Vagina (tissue), 2 donors: ENCODE data around the gene ZNF79. TPM values are rescaled to one million over a fixed set of nuclear protein-coding genes. Genes with fewer than 3 reads are reported as not detected.

Experiments
- DNase-seq, 2 donors: peaks; one replicate each; pipeline ENCODE4 v3.0.0-alpha.2; 2017; ENCODE audit errors: extremely low spot score in 2 of 2
- H3K27ac ChIP-seq: fragments of 200-600 bp; sonication (generic); one replicate; pipeline ENCODE4 v1.5.1; 2019
- H3K27me3 ChIP-seq: fragments of 200-600 bp; sonication (generic); one replicate; pipeline ENCODE4 v1.5.1; 2019
- H3K36me3 ChIP-seq, 2 donors: fragments of 200-600 bp; sonication (generic); one replicate each; pipeline ENCODE4 v1.5.1; 2017 to 2019
- H3K4me1 ChIP-seq: fragments of 200-600 bp; sonication (generic); one replicate; pipeline ENCODE4 v1.5.1; 2019
- H3K4me3 ChIP-seq, 2 donors: fragments of 200-600 bp; sonication (generic); 1 replicate in 1 of 2; 2 replicates in 1 of 2; pipeline ENCODE4 v1.5.1; 2016 to 2019
- H3K9me3 ChIP-seq: fragments of 200-600 bp; sonication (generic); one replicate; pipeline ENCODE4 v1.5.1; 2019
- POLR2A ChIP-seq, 2 donors: fragments of 450-650 bp; IDR thresholded peaks; one replicate each; pipeline ENCODE4 v1.6.1; 2017; ENCODE audit warnings: antibody characterized with exemption in 2 of 2, mild to moderate bottlenecking in 2 of 2, moderate library complexity in 2 of 2
- POLR2AphosphoS5 ChIP-seq, 2 donors: sonication (generic); formaldehyde crosslinking; IDR thresholded peaks; one replicate each; pipeline ENCODE4 v1.9.0; 2017; ENCODE audit warnings: antibody characterized with exemption in 2 of 2, mild to moderate bottlenecking in 2 of 2, low read depth in 1 of 2; ENCODE audit not compliant: insufficient read depth in 1 of 2
- intact Hi-C: fragments of 100-400 bp; cut with DNase I; formaldehyde crosslinking; loops from one replicate; pipeline ENCODE4 v1.15.1; 2023
- total RNA-seq: library from RNA; depleted of rRNA; stranded (reverse); fragments of >200 nt; gene quantifications from one replicate; pipeline ENCODE4 v1.2.3, GENCODE V29; 2016
- TF ChIP-seq, protein P1 (sequence below), 3 experiments: fragments of 450-650 bp in 2 of 3; fragments of 200-600 bp in 1 of 3; sonication (generic) in 1 of 3; IDR thresholded peaks; one replicate each; pipeline ENCODE4 v1.5.1; 2017 to 2019; ENCODE audit warnings: antibody characterized with exemption in 3 of 3, mild to moderate bottlenecking in 2 of 3, moderate library complexity in 2 of 3

ZNF79 gene
- total RNA-seq, 1 donor from 2014 or later = 13.3 TPM

DNA sequence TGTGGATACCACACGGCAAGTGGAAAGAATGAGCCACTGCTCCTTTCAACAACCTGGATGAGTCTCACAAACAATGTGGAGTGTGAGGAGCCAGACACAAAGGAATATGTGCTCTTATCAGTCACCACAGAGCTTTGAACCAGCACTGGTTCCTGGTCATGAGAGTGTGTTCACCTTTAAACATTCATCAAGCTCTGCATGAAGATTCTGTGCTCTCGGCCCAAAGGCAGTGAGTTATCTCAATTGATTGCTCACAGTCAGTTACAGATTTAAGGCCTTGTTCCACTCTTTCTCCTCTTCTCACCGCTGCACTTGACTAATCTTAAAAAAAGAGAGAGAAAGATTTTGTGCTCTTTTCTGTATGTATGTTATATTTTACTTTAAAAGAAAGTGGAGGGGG, 46.5 kb downstream of the ZNF79 start:
- no peak overlapping the region for H3K27ac ChIP-seq
- H3K9me3 ChIP-seq = no peaks in the 10 kb centered on the region
- H3K27me3 ChIP-seq = no peaks in the 10 kb centered on the region
- no peak for DNase-seq
- TF ChIP-seq, protein P1, sequence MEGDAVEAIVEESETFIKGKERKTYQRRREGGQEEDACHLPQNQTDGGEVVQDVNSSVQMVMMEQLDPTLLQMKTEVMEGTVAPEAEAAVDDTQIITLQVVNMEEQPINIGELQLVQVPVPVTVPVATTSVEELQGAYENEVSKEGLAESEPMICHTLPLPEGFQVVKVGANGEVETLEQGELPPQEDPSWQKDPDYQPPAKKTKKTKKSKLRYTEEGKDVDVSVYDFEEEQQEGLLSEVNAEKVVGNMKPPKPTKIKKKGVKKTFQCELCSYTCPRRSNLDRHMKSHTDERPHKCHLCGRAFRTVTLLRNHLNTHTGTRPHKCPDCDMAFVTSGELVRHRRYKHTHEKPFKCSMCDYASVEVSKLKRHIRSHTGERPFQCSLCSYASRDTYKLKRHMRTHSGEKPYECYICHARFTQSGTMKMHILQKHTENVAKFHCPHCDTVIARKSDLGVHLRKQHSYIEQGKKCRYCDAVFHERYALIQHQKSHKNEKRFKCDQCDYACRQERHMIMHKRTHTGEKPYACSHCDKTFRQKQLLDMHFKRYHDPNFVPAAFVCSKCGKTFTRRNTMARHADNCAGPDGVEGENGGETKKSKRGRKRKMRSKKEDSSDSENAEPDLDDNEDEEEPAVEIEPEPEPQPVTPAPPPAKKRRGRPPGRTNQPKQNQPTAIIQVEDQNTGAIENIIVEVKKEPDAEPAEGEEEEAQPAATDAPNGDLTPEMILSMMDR (IDR thresholded peaks at IDR 0.05) = no peak
- TF ChIP-seq POLR2AphosphoS5 (IDR thresholded peaks at IDR 0.05; ENCODE audit: insufficient read depth in 1 of 2, low read depth in 1 of 2) = no peak
- no peak for TF ChIP-seq POLR2A (IDR thresholded peaks at IDR 0.05)
- no peaks in the 10 kb centered on the region for H3K4me1 ChIP-seq
- peaks cover 0 to 31% of the 10 kb centered on the region in 2 donors for H3K36me3 ChIP-seq
- intact Hi-C loops = no loop called here
- no peak overlapping the region for H3K4me3 ChIP-seq

DNA sequence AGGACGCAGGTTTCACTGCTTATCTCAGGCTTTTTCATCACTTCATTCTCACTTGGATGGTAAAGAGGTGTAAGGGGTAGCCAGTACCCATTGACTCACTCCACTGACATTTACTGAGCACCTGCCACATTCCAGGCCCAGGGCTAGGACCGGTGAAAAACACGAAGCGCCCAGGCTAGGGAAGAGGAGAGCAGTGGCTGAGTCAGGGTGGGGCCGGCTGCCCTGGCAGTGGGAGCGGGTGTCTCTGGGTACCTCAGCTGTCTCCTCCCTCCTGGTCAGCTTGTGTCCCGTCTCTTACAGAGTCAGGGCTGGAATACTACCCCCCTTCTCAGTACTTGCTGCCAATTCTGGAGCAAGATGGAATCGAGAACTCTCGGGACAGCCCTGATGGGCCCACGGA, 49.3 kb downstream of the ZNF79 start:
- H3K27ac ChIP-seq = no peak overlapping the region
- TF ChIP-seq POLR2AphosphoS5 (IDR thresholded peaks at IDR 0.05; ENCODE audit: insufficient read depth in 1 of 2, low read depth in 1 of 2) (no peak), POLR2A (IDR thresholded peaks at IDR 0.05) (no peak)
- TF ChIP-seq, protein P1 (IDR thresholded peaks at IDR 0.05) = no peak
- peaks cover 0 to 20% of the 10 kb centered on the region in 2 donors for H3K36me3 ChIP-seq
- no peaks in the 10 kb centered on the region for H3K4me1 ChIP-seq
- intact Hi-C loops = no loop called here
- H3K27me3 ChIP-seq = no peaks in the 10 kb centered on the region
- no peak for DNase-seq
- H3K9me3 ChIP-seq = no peaks in the 10 kb centered on the region
- H3K4me3 ChIP-seq = no peak overlapping the region

DNA sequence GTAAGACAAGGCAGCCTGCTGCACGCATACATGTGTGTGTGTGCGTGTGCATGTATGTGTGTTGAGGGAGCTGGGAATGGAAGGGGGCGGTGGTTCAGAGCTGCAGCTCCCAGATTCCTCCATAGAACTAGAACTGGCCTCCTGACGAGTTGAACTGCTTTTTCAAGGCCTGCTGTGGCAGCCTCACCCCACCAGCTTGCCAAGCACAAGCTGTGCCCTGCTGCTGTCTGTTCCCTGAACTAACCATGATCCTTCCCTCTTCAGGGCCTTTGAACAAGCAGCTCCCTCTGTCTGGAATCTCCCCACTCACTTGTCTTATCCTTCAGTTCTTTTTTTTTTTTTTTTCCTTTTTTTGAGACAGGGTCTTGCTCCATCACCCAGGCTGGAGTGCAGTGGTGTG, 49.8 kb downstream of the ZNF79 start:
- peaks cover 0 to 24% of the 10 kb centered on the region in 2 donors for H3K36me3 ChIP-seq
- H3K9me3 ChIP-seq = no peaks in the 10 kb centered on the region
- H3K4me1 ChIP-seq = no peaks in the 10 kb centered on the region
- no peak overlapping the region for H3K27ac ChIP-seq
- intact Hi-C loops = no loop called here
- TF ChIP-seq, protein P1 (IDR thresholded peaks at IDR 0.05) = no peak
- TF ChIP-seq POLR2A (IDR thresholded peaks at IDR 0.05) = no peak
- TF ChIP-seq POLR2AphosphoS5 (IDR thresholded peaks at IDR 0.05; ENCODE audit: insufficient read depth in 1 of 2, low read depth in 1 of 2) = no peak
- no peak for DNase-seq
- H3K27me3 ChIP-seq = no peaks in the 10 kb centered on the region
- H3K4me3 ChIP-seq = no peak overlapping the region

DNA sequence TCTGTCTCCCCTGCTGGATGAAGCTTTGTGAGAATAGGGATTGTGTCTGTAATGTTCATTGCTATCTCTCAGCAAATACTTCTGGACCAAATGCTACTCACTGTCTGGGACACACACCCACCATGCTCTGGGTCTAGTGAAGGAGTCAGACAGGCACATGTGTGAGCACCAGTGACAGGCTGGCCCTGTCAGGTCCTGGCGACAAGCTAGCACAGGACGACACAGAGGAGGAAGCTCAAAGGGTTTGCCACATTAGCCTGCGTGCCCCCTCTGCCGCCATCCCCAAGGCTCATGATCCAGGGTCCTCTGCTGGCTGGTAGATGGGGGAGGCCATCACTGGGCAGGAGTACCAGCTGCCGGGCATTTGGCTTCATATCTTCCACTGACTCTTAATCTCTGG, 50.4 kb downstream of the ZNF79 start:
- no peaks in the 10 kb centered on the region for H3K9me3 ChIP-seq
- no peaks in the 10 kb centered on the region for H3K27me3 ChIP-seq
- H3K4me3 ChIP-seq = no peak overlapping the region
- no peak overlapping the region for H3K27ac ChIP-seq
- H3K36me3 ChIP-seq = peaks cover 0 to 31% of the 10 kb centered on the region in 2 donors
- intact Hi-C loops = no loop called here
- no peaks in the 10 kb centered on the region for H3K4me1 ChIP-seq
- no peak for DNase-seq
- TF ChIP-seq, protein P1 (IDR thresholded peaks at IDR 0.05) = no peak

DNA sequence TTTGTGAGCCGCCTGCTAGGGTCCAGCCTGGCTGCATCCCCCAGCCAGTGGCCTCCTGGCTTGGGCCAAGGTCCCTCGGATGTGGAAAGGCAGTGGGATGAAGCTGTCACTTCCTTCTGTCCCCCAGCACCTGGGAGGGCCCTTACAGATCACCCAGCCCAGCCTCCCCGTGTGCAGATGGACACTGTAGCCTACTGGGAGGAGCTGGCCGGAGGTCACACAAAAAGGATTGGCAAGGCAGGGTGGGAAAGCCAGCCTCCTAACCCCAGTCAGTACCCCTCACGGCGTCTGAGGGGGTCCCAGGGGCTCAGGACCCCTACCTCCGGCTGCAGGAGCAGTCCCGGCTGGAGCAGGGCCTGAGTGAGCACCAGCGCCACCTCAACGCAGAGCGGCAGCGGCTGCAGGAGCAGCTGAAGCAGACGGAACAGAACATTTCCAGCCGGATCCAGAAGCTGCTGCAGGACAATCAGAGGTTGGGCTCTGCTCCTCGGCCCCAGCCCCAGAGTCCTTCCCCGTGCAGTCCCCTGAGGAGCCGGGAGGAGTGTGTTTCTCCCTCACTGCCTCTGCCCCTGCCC, 55.4 kb downstream of the ZNF79 start:
- Histone ChIP-seq H3K27me3 (no peaks in the 10 kb centered on the region), H3K36me3 (peaks cover 0 to 60% of the 10 kb centered on the region in 2 donors), H3K4me1 (no peaks in the 10 kb centered on the region), H3K9me3 (no peaks in the 10 kb centered on the region), H3K27ac (no peak overlapping the region), H3K4me3 (no peak overlapping the region)
- intact Hi-C loops = no loop called here
- peak in 1 of 2 donors; percentile 94 for DNase-seq
- TF ChIP-seq POLR2AphosphoS5 (IDR thresholded peaks at IDR 0.05; ENCODE audit: insufficient read depth in 1 of 2, low read depth in 1 of 2) = no peak
- TF ChIP-seq, protein P1 (IDR thresholded peaks at IDR 0.05) = no peak
- no peak for TF ChIP-seq POLR2A (IDR thresholded peaks at IDR 0.05)
